HEK293 (cell line): ENCODE data around the gene MBLAC1.

ENCODE experiments used
- CTCF ChIP-seq: fragments of 450-650 bp; formaldehyde crosslinking; IDR thresholded peaks from 2 replicates; pipeline ENCODE4 v1.5.1; 2016; ENCODE audit warnings: missing biosample characterization, missing genetic modification characterization
- KLF8 ChIP-seq: fragments of 450-650 bp; formaldehyde crosslinking; IDR thresholded peaks from 2 replicates; pipeline ENCODE4 v1.5.1; 2016; ENCODE audit warnings: missing biosample characterization, missing genetic modification characterization
- ZNF146 ChIP-seq: fragments of 450-650 bp; formaldehyde crosslinking; IDR thresholded peaks from 2 replicates; pipeline ENCODE4 v1.5.1; 2016; ENCODE audit warnings: missing biosample characterization, missing genetic modification characterization
- ZNF148 ChIP-seq: fragments of 450-650 bp; formaldehyde crosslinking; IDR thresholded peaks from 2 replicates; pipeline ENCODE4 v1.5.0; 2017; ENCODE audit warnings: missing biosample characterization, missing genetic modification characterization, borderline replicate concordance
- ZNF560 ChIP-seq: fragments of 450-650 bp; formaldehyde crosslinking; IDR thresholded peaks from 2 replicates; pipeline ENCODE4 v1.5.1; 2017; ENCODE audit warnings: missing biosample characterization, missing genetic modification characterization, borderline replicate concordance
- ZNF692 ChIP-seq: fragments of 450-650 bp; formaldehyde crosslinking; IDR thresholded peaks from 2 replicates; pipeline ENCODE4 v1.5.1; 2016; ENCODE audit warnings: missing biosample characterization, missing genetic modification characterization

- TF ChIP-seq ZNF146 (tag by site-specific recombination) (no peak), ZNF148 (tag by site-specific recombination) (no peak), ZNF692 (tag by site-specific recombination) (no peak), CTCF (tag by site-specific recombination) (no peak), KLF8 (tag by site-specific recombination) (no peak), ZNF560 (tag by site-specific recombination) (no peak)
Observed at GRCh38 chr7:100177045-100178001, 50.6 kb downstream of the MBLAC1 start, which contains the start of the genes GPC2 and STAG3.
